GM19455 (cell line): ENCODE measurements around the gene TMEM139.
"Not testable (repeated sequence)": the region's sequence is repeated elsewhere in the genome, so short reads cannot be mapped to it uniquely, and the experiment has no call there.

Source experiments
- ATAC-seq: cut with Tn5 transposase; IDR thresholded peaks from one replicate; pipeline ENCODE4 v1.9.1; 2021; ENCODE audit not compliant: unreplicated experiment

TMEM139 gene

GRCh38 chr7:143258831-143259230 lies 25.9 kb upstream of the TMEM139 start:
- peak; percentile 38 for ATAC-seq

GRCh38 chr7:143259765-143260164 lies 25.0 kb upstream of the TMEM139 start:
- no peak for ATAC-seq

- no peak for ATAC-seq
Measured at GRCh38 chr7:143261901-143262300, 22.9 kb upstream of the TMEM139 start.

GRCh38 chr7:143263266-143264195 lies 21.2 kb upstream of the TMEM139 start, which contains the start of gene GSTK1:
GSTK1 (plus strand) TSS chr7:143263441; CDS start chr7:143263514, 73 bp downstream.
- ATAC-seq: peak; percentile 97

- not testable (repeated sequence) for ATAC-seq
Measured at GRCh38 chr7:143264196-143264568, 20.6 kb upstream of the TMEM139 start.

- no peak for ATAC-seq
Measured at GRCh38 chr7:143265017-143265693, 19.6 kb upstream of the TMEM139 start.

GRCh38 chr7:143269251-143269650 lies 15.5 kb upstream of the TMEM139 start:
- ATAC-seq: no peak

GRCh38 chr7:143271240-143271639 lies 13.5 kb upstream of the TMEM139 start:
- no peak for ATAC-seq

- no peak for ATAC-seq
Measured at GRCh38 chr7:143272871-143273270, 11.9 kb upstream of the TMEM139 start.

GRCh38 chr7:143279186-143280098 lies 5.3 kb upstream of the TMEM139 start:
- ATAC-seq: no peak

- no peak for ATAC-seq
Measured at GRCh38 chr7:143280160-143280559, 4.6 kb upstream of the TMEM139 start.

- no peak for ATAC-seq
Measured at GRCh38 chr7:143280566-143280965, 4.2 kb upstream of the TMEM139 start.

- ATAC-seq: no peak
Measured at GRCh38 chr7:143281529-143281928, 3.2 kb upstream of the TMEM139 start.

- ATAC-seq: no peak
Measured at GRCh38 chr7:143282124-143282523, 2.6 kb upstream of the TMEM139 start.

- ATAC-seq: no peak
Measured at GRCh38 chr7:143283381-143283780, 1.4 kb upstream of the TMEM139 start.

GRCh38 chr7:143285470-143285778 lies 666 bp downstream of the TMEM139 start:
- no peak for ATAC-seq

GRCh38 chr7:143285806-143286521 lies 1.2 kb downstream of the TMEM139 start:
- ATAC-seq: no peak

GRCh38 chr7:143286522-143286890 lies 1.7 kb downstream of the TMEM139 start:
- no peak for ATAC-seq

GRCh38 chr7:143287339-143287934 lies 2.7 kb downstream of the TMEM139 start:
- no peak for ATAC-seq
